Measurements from ENCODE around the gene RAD9A. TPM values are rescaled to one million over a fixed set of nuclear protein-coding genes. Genes with fewer than 3 reads are reported as not detected.

Gene RAD9A
- total RNA-seq, 1 experiment from 2014 or later, result 20.9 TPM

DNA sequence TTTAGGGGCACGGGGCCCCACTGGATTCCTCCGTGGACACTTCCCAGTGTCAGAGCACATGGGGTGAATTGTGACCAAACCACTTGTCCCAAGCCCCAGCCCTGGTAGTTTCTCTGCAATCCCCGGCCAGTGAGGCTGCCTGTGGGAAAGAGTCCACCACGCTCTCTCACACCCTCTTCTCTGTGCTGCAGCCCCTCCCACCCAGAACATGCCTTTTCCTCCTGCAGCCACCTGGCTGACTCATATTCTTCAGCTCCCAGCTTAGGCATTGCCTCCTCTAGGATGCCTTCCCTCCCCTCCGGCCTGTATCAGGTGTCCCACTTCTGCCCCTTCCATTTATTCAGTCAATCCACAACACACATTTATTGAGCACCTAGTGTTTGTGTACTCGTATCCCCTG, 31.1 kb downstream of the RAD9A start:
- no peak overlapping the region for H3K9ac ChIP-seq (ENCODE audit: extremely low read depth, insufficient read length, low read length)
- H4K5ac ChIP-seq (ENCODE audit: insufficient read length, low read depth, low read length), result no peak overlapping the region
- no peak overlapping the region for H3K56ac ChIP-seq (ENCODE audit: insufficient read length, low read depth, low read length)
- Mint-ChIP-seq H3K36me3 (ENCODE audit: insufficient read depth in 1 of 3, low read depth in 3 of 3) (peaks cover 0 to 1% (median 0%) of the 10 kb centered on the region in 3 experiments; a peak in 1 of 7 replicates), H3K27ac (peak overlapping the region in 1 of 3 experiments; percentile 29; a peak in 2 of 7 replicates), H3K4me1 (peaks cover 18 to 22% of the 10 kb centered on the region in 2 experiments), H3K4me3 (peak overlapping the region in 1 of 2 experiments; percentile 56; a peak in 3 of 5 replicates), H3K9me3 (no peaks in the 10 kb centered on the region), H3K27me3 (ENCODE audit: low read depth) (peaks cover 14% of the 10 kb centered on the region)
- no peak overlapping the region for H3K23ac ChIP-seq (ENCODE audit: insufficient read length, low read depth, low read length)
- no peaks in the 10 kb centered on the region for H3K79me1 ChIP-seq (ENCODE audit: insufficient read depth, low read depth, low read length, poor library complexity, severe bottlenecking)
- H3K4me1 ChIP-seq (ENCODE audit: insufficient read depth, low read length), result no peaks in the 10 kb centered on the region
- H3K4ac ChIP-seq (ENCODE audit: low read depth, low read length), result no peak overlapping the region
- H3K18ac ChIP-seq (ENCODE audit: insufficient read length, low read depth, low read length), result no peak overlapping the region
- no peak overlapping the region for H2BK12ac ChIP-seq (ENCODE audit: insufficient read length, low read depth, low read length)
- WGBS (ENCODE audit: extremely low coverage, insufficient read length, low lambda C conversion rate), result no CpG with 5 or more reads among the region's 6 CpGs
- no peak overlapping the region for H2AFZ ChIP-seq (ENCODE audit: low read length)
- no peak overlapping the region for H4K91ac ChIP-seq (ENCODE audit: insufficient read length, low read depth, low read length)
- H3T11ph ChIP-seq (ENCODE audit: low read length), result no peak overlapping the region
- H3K9me3 ChIP-seq (ENCODE audit: control insufficient read depth, low read depth, low read length), result no peaks in the 10 kb centered on the region
- TF ChIP-seq, protein P1, sequence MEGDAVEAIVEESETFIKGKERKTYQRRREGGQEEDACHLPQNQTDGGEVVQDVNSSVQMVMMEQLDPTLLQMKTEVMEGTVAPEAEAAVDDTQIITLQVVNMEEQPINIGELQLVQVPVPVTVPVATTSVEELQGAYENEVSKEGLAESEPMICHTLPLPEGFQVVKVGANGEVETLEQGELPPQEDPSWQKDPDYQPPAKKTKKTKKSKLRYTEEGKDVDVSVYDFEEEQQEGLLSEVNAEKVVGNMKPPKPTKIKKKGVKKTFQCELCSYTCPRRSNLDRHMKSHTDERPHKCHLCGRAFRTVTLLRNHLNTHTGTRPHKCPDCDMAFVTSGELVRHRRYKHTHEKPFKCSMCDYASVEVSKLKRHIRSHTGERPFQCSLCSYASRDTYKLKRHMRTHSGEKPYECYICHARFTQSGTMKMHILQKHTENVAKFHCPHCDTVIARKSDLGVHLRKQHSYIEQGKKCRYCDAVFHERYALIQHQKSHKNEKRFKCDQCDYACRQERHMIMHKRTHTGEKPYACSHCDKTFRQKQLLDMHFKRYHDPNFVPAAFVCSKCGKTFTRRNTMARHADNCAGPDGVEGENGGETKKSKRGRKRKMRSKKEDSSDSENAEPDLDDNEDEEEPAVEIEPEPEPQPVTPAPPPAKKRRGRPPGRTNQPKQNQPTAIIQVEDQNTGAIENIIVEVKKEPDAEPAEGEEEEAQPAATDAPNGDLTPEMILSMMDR (conservative IDR thresholded peaks at IDR 0.05), result no peak
- H2AK5ac ChIP-seq (ENCODE audit: insufficient read length, low read length), result no peak overlapping the region
- H2BK5ac ChIP-seq (ENCODE audit: insufficient read length, low read length), result no peak overlapping the region
- H4K20me1 ChIP-seq (ENCODE audit: control insufficient read depth, insufficient read depth, insufficient read length), result no peaks in the 10 kb centered on the region
- peak; percentile 57 for DNase-seq
- H3K27ac ChIP-seq (ENCODE audit: insufficient read length, low read depth, low read length), result no peak overlapping the region
- H2BK15ac ChIP-seq (ENCODE audit: low read depth, low read length), result no peak overlapping the region
- no peak overlapping the region for H2BK120ac ChIP-seq (ENCODE audit: low read depth, low read length, poor library complexity, severe bottlenecking)
- H3K4me2 ChIP-seq (ENCODE audit: insufficient read depth, insufficient read length, low read length), result no peak overlapping the region
- no peak overlapping the region; the same call in 1 of the 2 replicates for H3K14ac ChIP-seq (ENCODE audit: insufficient read depth, low read length)
- H3K23me2 ChIP-seq (ENCODE audit: insufficient read length, low read depth, low read length, poor library complexity, severe bottlenecking), result no peaks in the 10 kb centered on the region
- H3K79me2 ChIP-seq (ENCODE audit: insufficient read depth, low read length), result no peaks in the 10 kb centered on the region
- no peak overlapping the region for H4K8ac ChIP-seq (replicated peaks; ENCODE audit: insufficient read length, low read depth, low read length)
- no peaks in the 10 kb centered on the region for H3K27me3 ChIP-seq (ENCODE audit: insufficient read depth, low read length)
- no peak overlapping the region for H2BK20ac ChIP-seq (ENCODE audit: low read depth, low read length, poor library complexity, severe bottlenecking)

All from H9 (cell line).